ENCODE measurements around the gene PPP2R5D.
"Not testable (repeated sequence)": the region's sequence is repeated elsewhere in the genome, so short reads cannot be mapped to it uniquely, and the experiment has no call there.

Gene PPP2R5D

GRCh38 chr6:42984001-42984923 is at the start of gene PPP2R5D:
Gene PPP2R5D, plus strand, starts transcription at chr6:42984570. Its CDS starts 108 bp downstream, at chr6:42984678.
- peak; percentile 68 for DNase-seq (ENCODE audit: low read depth)

GRCh38 chr6:42935322-42935721 is 49.0 kb upstream of the PPP2R5D start:
- DNase-seq (ENCODE audit: low read depth) = no peak

DNA sequence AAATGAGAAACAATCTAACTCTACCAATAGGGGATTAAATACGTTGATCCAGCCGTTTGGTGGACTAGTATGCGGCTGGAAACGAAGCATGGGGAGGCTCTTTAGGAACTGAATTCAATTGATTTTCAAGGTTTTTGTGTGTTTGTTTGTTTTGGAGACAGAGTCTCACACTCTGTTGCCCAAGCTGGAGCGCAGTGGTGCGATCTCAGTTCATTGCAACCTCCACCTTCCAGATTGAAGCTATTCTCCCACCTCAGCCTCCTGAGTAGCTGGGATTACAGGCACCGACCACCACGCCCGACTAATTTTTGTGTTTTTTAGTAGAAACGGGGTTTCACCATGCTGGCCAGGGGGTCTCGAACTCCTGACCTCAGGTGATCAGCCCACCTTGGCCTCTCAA is 48.0 kb upstream of the PPP2R5D start:
- DNase-seq (ENCODE audit: low read depth) = no peak

DNA sequence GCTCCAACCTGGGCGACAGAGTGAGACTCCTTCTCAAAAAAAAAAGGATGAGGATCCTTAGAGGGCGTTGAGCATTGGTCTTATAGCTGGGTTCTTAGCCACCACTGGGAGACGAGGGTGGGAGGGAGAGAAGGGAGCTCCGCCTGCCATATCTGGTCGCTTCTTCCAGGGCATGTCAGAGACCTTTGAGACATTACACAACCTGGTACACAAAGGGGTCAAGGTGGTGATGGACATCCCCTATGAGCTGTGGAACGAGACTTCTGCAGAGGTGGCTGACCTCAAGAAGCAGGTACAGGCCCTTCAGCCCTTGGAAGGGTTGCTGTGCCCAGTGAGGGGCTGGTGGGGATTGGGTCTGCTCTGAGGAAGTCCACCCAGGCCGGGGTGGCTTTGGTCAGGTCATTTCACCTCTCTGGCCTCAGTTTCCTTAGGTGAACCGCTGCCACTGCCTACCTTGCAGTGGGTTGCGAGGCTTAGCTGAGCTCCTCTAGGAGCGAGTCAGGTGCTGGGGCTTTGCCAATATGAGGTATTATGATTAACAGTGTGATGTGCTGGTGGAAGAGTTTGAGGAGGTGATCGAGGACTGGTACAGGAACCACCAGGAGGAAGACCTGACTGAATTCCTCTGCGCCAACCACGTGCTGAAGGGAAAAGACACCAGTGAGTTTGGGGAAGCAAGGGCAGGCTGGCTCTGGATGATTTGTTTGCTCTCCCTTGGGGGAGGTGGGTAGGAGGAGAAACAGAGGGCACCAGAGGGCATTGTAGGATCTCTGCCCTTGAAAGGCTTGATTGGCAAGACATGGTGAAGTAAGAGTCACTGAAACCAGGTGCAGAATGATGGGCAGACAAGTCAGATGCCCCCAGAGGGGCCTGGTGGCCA is 46.6 kb upstream of the PPP2R5D start:
- DNase-seq (ENCODE audit: low read depth) = no peak

- no peak for DNase-seq (ENCODE audit: low read depth)
Measured at GRCh38 chr6:42938428-42938796, 46.0 kb upstream of the PPP2R5D start.

- no peak for DNase-seq (ENCODE audit: low read depth)
Measured at GRCh38 chr6:42938987-42939809, 45.2 kb upstream of the PPP2R5D start.

- no peak for DNase-seq (ENCODE audit: low read depth)
Measured at GRCh38 chr6:42939810-42940167, 44.6 kb upstream of the PPP2R5D start.

DNA sequence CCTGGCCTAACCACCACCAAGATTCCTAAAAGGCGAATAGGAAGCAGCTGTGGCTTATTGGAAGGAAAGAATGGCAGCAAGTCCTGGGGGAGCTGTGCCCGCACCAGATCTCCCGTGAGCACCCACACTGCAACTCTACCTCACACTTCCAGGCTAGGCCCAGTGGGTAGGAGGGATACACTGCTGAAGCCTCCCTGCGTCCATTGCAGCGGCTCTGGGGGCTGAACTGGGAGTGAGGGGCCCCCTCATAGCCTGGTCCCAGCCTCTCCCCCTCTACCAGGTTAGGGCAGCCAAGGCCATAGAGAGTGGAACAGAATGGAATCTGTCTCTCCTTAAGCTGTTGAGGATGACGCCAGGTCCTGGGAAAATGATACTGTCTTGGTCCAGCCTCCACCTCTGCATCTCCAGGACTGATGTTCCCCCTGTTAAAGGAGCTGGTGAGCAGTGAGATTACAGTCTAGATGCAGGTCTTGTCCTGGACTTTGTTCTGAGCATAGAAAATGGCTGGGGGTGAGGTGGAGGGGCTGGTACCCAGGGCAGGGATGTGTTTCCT is 43.8 kb upstream of the PPP2R5D start:
- DNase-seq (ENCODE audit: low read depth) = no peak

DNA sequence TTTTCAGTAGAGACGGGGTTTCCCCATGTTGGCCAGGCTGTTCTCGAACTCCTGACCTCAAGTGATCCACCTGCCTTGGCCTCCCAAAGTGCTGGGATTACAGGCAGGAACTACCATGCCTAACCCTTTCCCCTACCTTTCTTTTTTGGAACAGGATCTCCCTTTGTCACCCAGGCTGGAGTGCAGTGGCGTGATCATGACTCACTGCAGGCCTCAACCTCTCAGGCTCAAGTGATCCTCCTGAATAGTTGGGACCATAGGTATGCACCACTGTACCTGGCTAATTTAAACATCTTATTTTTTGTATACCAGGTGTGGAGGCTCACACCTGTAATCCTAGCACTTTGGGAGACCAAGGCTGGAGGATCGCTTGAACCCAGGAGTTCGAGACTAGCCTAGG is 43.0 kb upstream of the PPP2R5D start:
- DNase-seq (ENCODE audit: low read depth) = not testable (repeated sequence)

DNA sequence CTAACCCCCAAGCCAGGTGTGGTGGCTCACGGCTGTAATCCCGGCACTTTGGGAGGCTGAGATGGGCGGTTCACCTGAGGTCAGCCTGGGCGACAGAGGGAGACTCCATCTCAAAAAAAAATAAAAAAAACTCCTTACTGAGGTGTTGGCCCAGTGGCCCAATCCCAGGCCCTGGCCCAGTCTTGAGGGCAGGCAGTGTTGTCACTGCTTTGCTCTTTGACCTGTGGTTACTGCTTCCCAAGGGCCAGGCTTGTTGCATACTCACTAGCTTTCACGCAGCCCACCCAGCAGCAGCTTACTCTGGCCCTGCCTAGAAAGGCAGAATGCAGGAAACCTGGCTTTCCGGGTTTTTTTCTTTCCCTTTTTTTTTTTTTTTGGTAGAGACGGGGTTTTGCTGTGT is 41.9 kb upstream of the PPP2R5D start:
- no peak for DNase-seq (ENCODE audit: low read depth)

DNA sequence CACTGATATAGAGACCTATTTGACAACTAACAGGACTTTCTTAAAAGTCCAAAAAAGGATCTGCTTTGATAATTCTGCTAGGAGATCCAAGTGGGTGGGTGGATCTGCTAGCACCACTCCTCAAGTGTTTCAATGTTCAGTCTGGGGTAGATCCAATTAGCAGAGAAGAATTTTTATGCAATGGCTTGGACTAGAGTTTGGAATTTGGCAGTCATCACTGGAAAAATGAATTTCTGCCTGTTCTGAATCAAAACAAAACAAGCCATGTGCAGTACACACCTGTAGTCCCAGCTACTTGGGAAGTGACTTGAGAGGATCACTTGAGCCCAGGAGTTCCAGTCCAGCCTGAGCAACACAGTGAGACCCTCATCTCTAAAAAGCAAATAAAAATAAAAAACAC is 36.4 kb upstream of the PPP2R5D start:
- no peak for DNase-seq (ENCODE audit: low read depth)

- no peak for DNase-seq (ENCODE audit: low read depth)
Measured at GRCh38 chr6:42952389-42952788, 32.0 kb upstream of the PPP2R5D start.

GRCh38 chr6:42954405-42954804 is 30.0 kb upstream of the PPP2R5D start:
- not testable (repeated sequence) for DNase-seq (ENCODE audit: low read depth)

DNA sequence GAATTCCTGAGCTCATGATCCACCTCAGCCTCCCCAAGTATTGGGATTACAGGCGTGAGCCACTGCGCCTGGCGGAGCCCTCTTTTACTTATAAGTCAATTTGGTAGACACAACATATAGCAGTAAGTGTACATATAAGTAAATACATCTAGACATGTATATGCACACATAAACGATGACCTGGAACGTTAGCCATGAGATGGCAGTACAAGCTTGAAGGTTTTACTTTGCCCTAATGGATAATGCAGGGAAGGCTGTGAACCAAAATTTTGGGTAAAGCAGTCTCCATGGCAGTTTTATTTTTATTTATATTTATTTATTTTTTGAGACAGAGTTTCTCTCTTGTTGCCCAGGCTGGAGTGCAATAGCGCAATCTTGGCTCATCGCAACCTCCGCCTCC is 26.2 kb upstream of the PPP2R5D start:
- DNase-seq (ENCODE audit: low read depth) = no peak

- DNase-seq (ENCODE audit: low read depth) = no peak
Measured at GRCh38 chr6:42959917-42960242, 24.5 kb upstream of the PPP2R5D start.

DNA sequence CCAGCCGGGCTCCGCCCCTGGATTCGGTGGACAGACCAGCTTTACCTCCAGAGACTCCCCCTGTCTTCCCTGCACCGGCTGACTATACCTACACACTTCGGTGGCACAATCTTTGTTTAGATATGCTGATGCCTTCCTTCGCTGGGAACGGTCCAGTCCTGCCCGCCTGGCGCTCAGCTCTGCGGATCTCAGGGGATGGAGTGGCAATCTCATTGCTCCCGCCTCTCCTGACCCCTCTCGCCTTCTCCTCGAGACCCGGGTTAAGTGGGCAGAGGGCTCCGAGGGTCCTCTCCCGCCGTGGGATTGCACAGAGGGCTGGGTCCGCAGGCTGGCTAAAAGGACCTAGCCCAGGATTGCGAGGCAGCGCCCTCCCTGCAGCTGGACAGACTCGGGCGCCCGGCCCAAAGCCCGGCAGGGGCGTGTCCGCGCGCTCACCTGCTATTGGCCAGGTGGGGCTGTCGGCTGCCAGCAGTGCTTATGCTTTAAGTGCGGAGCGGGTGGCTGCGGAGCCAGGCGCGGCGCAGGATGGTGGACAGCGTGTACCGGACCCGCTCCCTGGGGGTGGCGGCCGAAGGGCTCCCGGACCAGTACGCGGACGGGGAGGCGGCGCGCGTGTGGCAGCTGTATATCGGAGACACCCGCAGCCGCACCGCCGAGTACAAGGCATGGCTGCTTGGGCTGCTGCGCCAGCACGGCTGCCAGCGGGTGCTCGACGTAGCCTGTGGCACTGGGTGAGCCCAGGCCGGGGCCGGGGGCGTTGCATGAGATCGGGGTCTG is 23.9 kb upstream of the PPP2R5D start, which contains the start of gene GNMT:
Gene GNMT, plus strand, starts transcription at position 512 of the 777 bp plus-strand sequence. Its CDS starts 14 bp downstream, at position 526.
- DNase-seq (ENCODE audit: low read depth) = no peak

- DNase-seq (ENCODE audit: low read depth) = no peak
Measured at GRCh38 chr6:42961020-42961470, 23.3 kb upstream of the PPP2R5D start.

GRCh38 chr6:42962096-42962495 is 22.3 kb upstream of the PPP2R5D start:
- no peak for DNase-seq (ENCODE audit: low read depth)

GRCh38 chr6:42962502-42963178 is 21.7 kb upstream of the PPP2R5D start:
- DNase-seq (ENCODE audit: low read depth) = no peak

GRCh38 chr6:42963179-42963854 is 21.1 kb upstream of the PPP2R5D start:
- DNase-seq (ENCODE audit: low read depth) = no peak

Data from stimulated activated CD8-positive, alpha-beta memory T cell treated with anti-CD3 and anti-CD28 coated beads, Interleukin-15, amount 100 ng/mL, for 24 hours (primary cell).